Fibroblast of lung (primary cell): Measurements from ENCODE around the gene CAPN8. TPM values are rescaled to one million over a fixed set of nuclear protein-coding genes. Genes with fewer than 3 reads are reported as not detected.

Experiments used
- DNase-seq, 2 donors: peaks; one replicate each; pipeline versions ENCODE4 v3.0.0 to v3.0.0-alpha.2; 2010; ENCODE audit warnings: low read depth in 2 of 2
- H2AFZ ChIP-seq: 2 replicates; pipeline ENCODE4 v1.5.1; 2012; ENCODE audit warnings: low read length, control low read depth, inconsistent platforms
- H3K27ac ChIP-seq: 2 replicates; pipeline ENCODE4 v1.5.1; 2011; ENCODE audit warnings: low read length, control low read depth; ENCODE audit not compliant: insufficient read depth
- H3K27me3 ChIP-seq: 2 replicates; pipeline ENCODE4 v1.5.1; 2011; ENCODE audit warnings: mild to moderate bottlenecking, low read length; ENCODE audit not compliant: control insufficient read depth, insufficient read depth
- H3K36me3 ChIP-seq: 2 replicates; pipeline ENCODE4 v1.5.1; 2011; ENCODE audit warnings: low read length; ENCODE audit not compliant: control insufficient read depth, insufficient read depth
- H3K4me1 ChIP-seq: 2 replicates; pipeline ENCODE4 v1.5.1; 2011; ENCODE audit warnings: low read length; ENCODE audit not compliant: control insufficient read depth, insufficient read depth; ENCODE audit errors: extremely low read depth
- H3K4me2 ChIP-seq: 2 replicates; pipeline ENCODE4 v1.5.1; 2011; ENCODE audit warnings: low read length, control low read depth; ENCODE audit not compliant: insufficient read depth; ENCODE audit errors: extremely low read depth
- H3K4me3 ChIP-seq, 4 experiments: fragments of 200-600 bp in 1 of 4; sonication (generic) in 1 of 4; replicated peaks in 1 of 4; 2 replicates each; pipeline ENCODE4 v1.5.1; 2011 to 2016; ENCODE audit warnings: low read length in 4 of 4, low read depth in 3 of 4, mild to moderate bottlenecking in 3 of 4, control low read depth in 2 of 4, inconsistent platforms in 1 of 4, mixed read lengths in 1 of 4; ENCODE audit not compliant: insufficient read depth in 1 of 4; ENCODE audit errors: control extremely low read depth in 1 of 4
- H3K79me2 ChIP-seq: 2 replicates; pipeline ENCODE4 v1.5.1; 2012; ENCODE audit warnings: mild to moderate bottlenecking, low read length, inconsistent platforms; ENCODE audit not compliant: control insufficient read depth, insufficient read depth
- H3K9ac ChIP-seq: 2 replicates; pipeline ENCODE4 v1.5.1; 2011; ENCODE audit warnings: mild to moderate bottlenecking, low read length, control low read depth; ENCODE audit not compliant: insufficient read depth
- H3K9me3 ChIP-seq: 2 replicates; pipeline ENCODE4 v1.5.1; 2012; ENCODE audit warnings: low read depth, low read length; ENCODE audit not compliant: control insufficient read depth, insufficient read depth
- H4K20me1 ChIP-seq: 2 replicates; pipeline ENCODE4 v1.5.1; 2011; ENCODE audit warnings: low read length; ENCODE audit not compliant: control insufficient read depth, insufficient read depth; ENCODE audit errors: extremely low read depth
- CTCF ChIP-seq, 2 donors: IDR thresholded peaks in 1 of 2; conservative IDR thresholded peaks in 1 of 2; 1 replicate in 1 of 2; 2 replicates in 1 of 2; pipeline ENCODE4 v1.5.1; 2011 to 2012; ENCODE audit warnings: low read length in 2 of 2, control low read depth in 1 of 2, inconsistent platforms in 1 of 2, low read depth in 1 of 2, mild to moderate bottlenecking in 1 of 2
- EZH2 ChIP-seq: IDR thresholded peaks from 2 replicates; pipeline ENCODE4 v1.5.1; 2012; ENCODE audit warnings: low read length, control low read depth, mild to moderate bottlenecking; ENCODE audit errors: missing control alignments
- polyA plus RNA-seq, 2 donors: library from polyadenylated mRNA; depleted of rRNA in 1 of 2; stranded (reverse) in 1 of 2; unstranded in 1 of 2; fragments of >200 nt; gene quantifications; 2 replicates each; pipeline ENCODE4 v1.2.1, GENCODE V29; 2011 to 2012; ENCODE audit warnings: missing spikeins in 1 of 2
- total RNA-seq: library from RNA; depleted of rRNA; stranded (reverse); fragments of >200 nt; gene quantifications from 2 replicates; pipeline ENCODE4 v1.2.1, GENCODE V29; 2014

CAPN8 gene
- total and polyA plus RNA-seq, 2 donors (not counting 1 experiment from before 2014, with no cell fraction given) = not detected

- Histone ChIP-seq H2AFZ (no peak overlapping the region), H3K4me1 (peaks cover 43% of the 10 kb centered on the region), H3K9me3 (no peaks in the 10 kb centered on the region), H3K27ac (no peak overlapping the region), H3K79me2 (peaks cover 22% of the 10 kb centered on the region), H3K4me2 (no peak overlapping the region), H4K20me1 (no peaks in the 10 kb centered on the region), H3K4me3 (no peak overlapping the region), H3K27me3 (no peaks in the 10 kb centered on the region), H3K9ac (no peak overlapping the region), H3K36me3 (peaks cover 4% of the 10 kb centered on the region)
- DNase-seq = peak in 1 of 2 donors; percentile 78
- TF ChIP-seq CTCF (conservative IDR thresholded peaks at IDR 0.05 in 1 of 2, IDR thresholded peaks at IDR 0.05 in 1 of 2; ENCODE audit: low read depth in 1 of 2, low read length in 2 of 2) = peak; percentile 61 to 77
- TF ChIP-seq EZH2 = no peak
Measured at GRCh38 chr1:223709598-223709997, 44.1 kb upstream of the CAPN8 start.

- Histone ChIP-seq H2AFZ (no peak overlapping the region), H3K4me2 (no peak overlapping the region), H3K4me1 (peaks cover 43% of the 10 kb centered on the region), H3K9ac (no peak overlapping the region), H3K9me3 (no peaks in the 10 kb centered on the region), H3K27ac (peak overlapping the region; percentile 26), H3K4me3 (no peak overlapping the region), H3K36me3 (no peaks in the 10 kb centered on the region), H3K79me2 (peaks cover 14% of the 10 kb centered on the region), H4K20me1 (no peaks in the 10 kb centered on the region), H3K27me3 (no peaks in the 10 kb centered on the region)
- no peak for DNase-seq
- no peak for TF ChIP-seq CTCF (conservative IDR thresholded peaks at IDR 0.05 in 1 of 2, IDR thresholded peaks at IDR 0.05 in 1 of 2; ENCODE audit: low read depth in 1 of 2, low read length in 2 of 2)
- TF ChIP-seq EZH2 = no peak
Measured at GRCh38 chr1:223708651-223709268, 43.3 kb upstream of the CAPN8 start.

GRCh38 chr1:223708001-223708359, 42.5 kb upstream of the CAPN8 start:
- no peak overlapping the region for H3K9ac ChIP-seq
- no peak for DNase-seq
- H3K27ac ChIP-seq = peak overlapping the region; percentile 90
- no peaks in the 10 kb centered on the region for H3K36me3 ChIP-seq
- no peak overlapping the region for H2AFZ ChIP-seq
- peaks cover 6% of the 10 kb centered on the region for H3K79me2 ChIP-seq
- TF ChIP-seq CTCF (conservative IDR thresholded peaks at IDR 0.05 in 1 of 2, IDR thresholded peaks at IDR 0.05 in 1 of 2; ENCODE audit: low read depth in 1 of 2, low read length in 2 of 2) (peak; percentile 13 to 20), EZH2 (no peak)
- peaks cover 49% of the 10 kb centered on the region for H3K4me1 ChIP-seq
- peak overlapping the region; percentile 89 for H3K4me2 ChIP-seq
- H3K27me3 ChIP-seq = no peaks in the 10 kb centered on the region
- no peak overlapping the region for H3K4me3 ChIP-seq
- H4K20me1 ChIP-seq = no peaks in the 10 kb centered on the region
- H3K9me3 ChIP-seq = no peaks in the 10 kb centered on the region
